Measurements from ENCODE around the gene LDHA.

DNA sequence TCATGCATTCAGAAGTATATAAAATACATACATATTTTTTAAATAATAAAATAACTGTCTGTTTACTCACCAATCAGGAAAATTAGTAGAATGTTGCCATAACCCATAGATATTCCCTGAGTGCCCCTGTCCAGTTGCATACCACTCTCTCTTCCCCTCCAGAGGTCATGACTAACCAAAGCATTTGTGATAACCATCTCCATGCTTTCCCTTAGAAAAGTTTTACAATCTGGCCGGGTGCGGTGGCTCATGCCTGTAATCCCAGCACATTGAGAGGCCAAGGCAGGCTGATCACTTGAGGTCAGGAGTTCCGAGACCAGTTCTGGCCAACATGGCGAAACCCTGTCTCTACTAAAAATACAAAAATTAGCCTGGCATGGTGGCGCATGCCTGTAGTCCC, 33.2 kb upstream of the LDHA start:
- TF ChIP-seq EZH2 (IDR thresholded peaks at IDR 0.05) (no peak), POLR2AphosphoS5 (IDR thresholded peaks at IDR 0.05; ENCODE audit: borderline replicate concordance, low read depth, low read length) (no peak)

Data from SK-N-MC (cell line).